ENCODE measurements around the gene DPP10. TPM values are rescaled to one million over a fixed set of nuclear protein-coding genes. Genes with fewer than 3 reads are reported as not detected.

DPP10 gene
- total and polyA plus RNA-seq, 8 donors = 1.1 to 8.2 (median 5.8) TPM

- Histone ChIP-seq H3K36me3 (no peaks in the 10 kb centered on the region), H3K4me3 (no peak overlapping the region), H3K4me1 (no peaks in the 10 kb centered on the region), H3K9me3 (no peaks in the 10 kb centered on the region), H3K27me3 (no peaks in the 10 kb centered on the region), H3K27ac (no peak overlapping the region)
- no peak for FAIRE-seq
- no peak for DNase-seq
- ATAC-seq = no peak
- WGBS, 2 donors = 63 to 64% methylated on average over 9 of the region's 9 CpGs
- intact Hi-C loops (cut with DNase I) = no loop called here
- TF ChIP-seq CTCF (IDR thresholded peaks at IDR 0.05) = no peak
These were observed 495.0 kb downstream of the DPP10 start for GRCh38 chr2:114937366-114937930.

DNA sequence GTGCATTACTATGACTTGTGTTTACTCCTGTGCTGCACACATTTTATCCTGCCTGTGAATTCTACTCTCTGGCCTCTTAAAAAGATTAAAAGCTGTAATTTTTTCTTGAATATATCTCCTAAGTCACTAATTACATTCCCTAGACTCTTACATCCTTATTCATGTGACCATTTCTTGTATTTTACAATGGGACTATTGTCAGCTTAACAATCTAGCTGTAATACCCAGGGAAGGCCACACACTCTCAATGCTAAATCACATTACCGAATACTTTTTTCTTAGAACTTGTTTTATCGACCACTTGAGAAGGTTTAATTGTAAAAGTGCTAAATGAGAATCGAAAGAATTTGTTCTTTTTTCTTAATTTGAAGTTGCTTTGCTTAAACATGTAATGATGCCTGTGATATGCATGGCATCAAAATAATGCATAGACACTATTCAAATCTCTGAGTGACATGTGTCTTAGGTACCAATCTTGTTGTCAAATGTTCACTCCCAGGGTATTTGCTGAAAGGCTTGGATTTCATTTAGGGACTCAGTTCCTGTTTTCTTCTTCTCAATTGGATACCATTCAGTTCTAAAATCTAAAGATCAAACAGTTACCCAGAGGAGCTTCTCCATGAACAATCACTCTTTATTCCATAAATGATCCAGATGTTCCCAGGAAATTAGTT is 498.5 kb downstream of the DPP10 start:
- Histone ChIP-seq H3K36me3 (no peaks in the 10 kb centered on the region), H3K27ac (no peak overlapping the region), H3K4me1 (no peaks in the 10 kb centered on the region), H3K9me3 (no peaks in the 10 kb centered on the region), H3K4me3 (no peak overlapping the region), H3K27me3 (no peaks in the 10 kb centered on the region)
- ATAC-seq = no peak
- intact Hi-C loops (cut with DNase I) = no loop called here
- no peak for DNase-seq
- 50 to 56% methylated on average over 3 of the region's 3 CpGs for WGBS, 2 donors
- no peak for TF ChIP-seq CTCF (IDR thresholded peaks at IDR 0.05)
- FAIRE-seq = no peak

DNA sequence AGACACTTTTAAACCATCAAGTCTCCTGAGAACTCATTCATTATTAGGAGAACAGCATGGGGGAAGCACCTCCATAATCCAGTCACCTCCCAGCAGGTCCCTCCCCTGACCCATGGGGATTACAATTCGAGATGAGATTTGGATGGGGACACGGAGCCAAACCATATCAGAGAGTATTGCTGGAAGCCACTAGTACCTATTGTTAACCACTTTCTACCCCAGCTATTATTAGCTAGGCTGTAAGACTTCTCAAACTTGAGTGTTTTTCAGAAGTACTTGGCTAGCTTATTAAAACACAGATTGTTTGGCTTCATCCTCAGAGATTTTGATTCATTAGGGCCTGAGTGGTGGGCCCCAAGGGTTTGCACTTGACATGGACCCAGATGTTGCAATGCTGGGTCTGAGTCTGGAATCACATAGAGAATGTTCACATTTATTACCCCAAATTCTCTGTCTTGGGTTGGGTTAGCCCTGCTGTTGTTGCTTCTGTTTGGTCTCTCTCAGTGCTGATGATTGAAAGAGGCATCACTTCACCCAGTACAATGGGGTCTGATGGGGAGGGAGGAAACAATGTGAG is 506.9 kb downstream of the DPP10 start:
- no peak for ATAC-seq
- intact Hi-C loops (cut with DNase I) = no loop called here

DNA sequence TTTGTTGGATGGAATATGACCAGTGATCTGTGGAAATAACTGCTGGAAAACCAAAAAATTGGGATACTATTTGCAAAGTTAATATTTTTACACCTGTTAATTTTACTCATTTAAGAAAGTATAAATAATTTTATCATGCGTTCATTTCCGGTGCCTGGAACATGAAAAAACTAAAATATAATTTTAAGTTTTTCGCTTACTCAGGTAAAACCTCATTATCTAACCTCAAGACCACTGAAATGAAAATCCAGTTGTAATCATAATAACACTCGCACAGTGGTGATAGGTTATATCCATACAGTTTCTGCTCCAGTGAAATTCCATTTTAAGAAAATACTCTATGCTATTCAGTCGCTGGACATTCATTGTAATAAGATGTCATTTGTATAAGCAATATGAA is 517.9 kb downstream of the DPP10 start:
- whole genome bisulfite sequencing, 2 donors = 79 to 87% methylated on average over 5 of the region's 5 CpGs
- ATAC-seq (no peak), DNase-seq (no peak), FAIRE-seq (no peak)
- intact Hi-C loops (cut with DNase I) = no loop called here
- Histone ChIP-seq H3K4me3 (no peak overlapping the region), H3K36me3 (no peaks in the 10 kb centered on the region), H3K27me3 (no peaks in the 10 kb centered on the region), H3K9me3 (no peaks in the 10 kb centered on the region), H3K27ac (no peak overlapping the region), H3K4me1 (no peaks in the 10 kb centered on the region)
- TF ChIP-seq CTCF (IDR thresholded peaks at IDR 0.05) = no peak

More for the DNA sequence above, 506.9 kb downstream of the DPP10 start:
- Histone ChIP-seq H3K4me1 (no peaks in the 10 kb centered on the region), H3K27me3 (no peaks in the 10 kb centered on the region), H3K9me3 (no peaks in the 10 kb centered on the region), H3K36me3 (no peaks in the 10 kb centered on the region), H3K27ac (no peak overlapping the region), H3K4me3 (no peak overlapping the region)
- FAIRE-seq (no peak), DNase-seq (no peak)
- 72 to 77% methylated on average over 2 of the region's 2 CpGs for WGBS, 2 donors
- TF ChIP-seq CTCF (IDR thresholded peaks at IDR 0.05) = no peak

DNA sequence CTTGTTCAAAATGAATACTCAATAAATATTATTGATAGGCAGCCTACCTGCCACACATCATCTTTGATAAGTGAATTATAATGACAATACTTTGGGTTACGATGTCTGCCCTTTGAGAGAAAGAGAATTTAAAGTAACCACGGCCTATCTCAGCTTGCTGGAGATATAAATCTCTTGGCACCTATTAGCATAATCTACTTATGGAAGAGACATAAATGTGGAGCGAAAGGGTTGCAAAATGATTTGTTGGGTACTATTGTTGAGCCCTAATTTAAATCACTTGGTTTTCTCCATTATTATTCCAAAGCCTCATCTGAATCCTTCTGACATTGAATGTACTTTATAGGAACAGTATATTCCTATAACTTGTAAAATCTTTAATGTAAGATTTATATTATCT is 520.1 kb downstream of the DPP10 start:
- 75 to 82% methylated on average over 3 of the region's 3 CpGs for WGBS, 2 donors
- no peak overlapping the region for H3K4me3 ChIP-seq
- H3K27ac ChIP-seq = no peak overlapping the region
- no peaks in the 10 kb centered on the region for H3K9me3 ChIP-seq
- H3K4me1 ChIP-seq = no peaks in the 10 kb centered on the region
- H3K36me3 ChIP-seq = no peaks in the 10 kb centered on the region
- no peaks in the 10 kb centered on the region for H3K27me3 ChIP-seq
- FAIRE-seq (no peak), ATAC-seq (no peak), DNase-seq (no peak)
- intact Hi-C loops (cut with DNase I) = no loop called here
- no peak for TF ChIP-seq CTCF (IDR thresholded peaks at IDR 0.05)
